Activated naive CD4-positive, alpha-beta T cell treated with anti-CD3 and anti-CD28 coated beads, Interleukin-2, amount 50 U/mL, for 72 hours (primary cell): ENCODE data around the gene PAK3. TPM values are rescaled to one million over a fixed set of nuclear protein-coding genes. Genes with fewer than 3 reads are reported as not detected.
A peak's percentile ranks its signal among the peaks of the same experiment; 100 is the strongest.

Source experiments
- ATAC-seq, 2 donors: fragments of 150-1000 bp; cut with Tn5 transposase; 2 replicates each; pipeline ENCODE4 v1.10.0; 2021; ENCODE audit warnings: mild to moderate bottlenecking in 2 of 2, moderate library complexity in 2 of 2
- DNase-seq, 2 donors: peaks; one replicate each; pipeline ENCODE4 v3.0.0; 2021 to 2022; ENCODE audit warnings: low spot score in 2 of 2
- H3K27ac Mint-ChIP-seq, 2 donors: one replicate each; pipeline ENCODE4 v1.8.0; 2022; ENCODE audit warnings: mild to moderate bottlenecking in 2 of 2, mixed read lengths in 2 of 2
- H3K36me3 Mint-ChIP-seq, 2 donors: one replicate each; pipeline ENCODE4 v1.8.0; 2022; ENCODE audit warnings: mixed read lengths in 2 of 2
- H3K9me3 Mint-ChIP-seq, 2 donors: one replicate each; pipeline ENCODE4 v1.8.0; 2022; ENCODE audit warnings: mixed read lengths in 2 of 2
- total RNA-seq, 2 donors: library from RNA; stranded (reverse); gene quantifications; one replicate each; pipeline ENCODE4 v1.2.3, GENCODE V29; 2022

Gene PAK3
- total RNA-seq, 2 donors from 2014 or later: 0.27 to 0.33 TPM

- Mint-ChIP-seq H3K36me3 (no peaks in the 10 kb centered on the region), H3K9me3 (no peaks in the 10 kb centered on the region), H3K27ac (peak overlapping the region; percentile 9 to 49)
- no peak for DNase-seq
- peak; percentile 47 to 58 for ATAC-seq
These were observed 27.1 kb downstream of the PAK3 start for GRCh38 chrX:111123125-111123524.

GRCh38 chrX:111123606-111124179, 27.7 kb downstream of the PAK3 start:
- Mint-ChIP-seq H3K36me3 (no peaks in the 10 kb centered on the region), H3K9me3 (no peaks in the 10 kb centered on the region), H3K27ac (peak overlapping the region in 1 of 2 donors; percentile 49)
- peak; percentile 68 to 83 for ATAC-seq
- DNase-seq: no peak

GRCh38 chrX:111124418-111124817, 28.4 kb downstream of the PAK3 start:
- Mint-ChIP-seq H3K36me3 (no peaks in the 10 kb centered on the region), H3K9me3 (no peaks in the 10 kb centered on the region), H3K27ac (no peak overlapping the region)
- DNase-seq: no peak
- ATAC-seq: peak; percentile 36 to 61

GRCh38 chrX:111127038-111127437, 31.0 kb downstream of the PAK3 start:
- Mint-ChIP-seq H3K36me3 (no peaks in the 10 kb centered on the region), H3K9me3 (no peaks in the 10 kb centered on the region), H3K27ac (no peak overlapping the region)
- ATAC-seq (no peak), DNase-seq (no peak)

GRCh38 chrX:111129921-111130320, 33.9 kb downstream of the PAK3 start:
- DNase-seq (no peak), ATAC-seq (peak in 1 of 2 donors; percentile 34)
- H3K36me3 Mint-ChIP-seq: no peaks in the 10 kb centered on the region
- H3K27ac Mint-ChIP-seq: no peak overlapping the region
- no peaks in the 10 kb centered on the region for H3K9me3 Mint-ChIP-seq

GRCh38 chrX:111131572-111131971, 35.6 kb downstream of the PAK3 start:
- DNase-seq: no peak
- no peak overlapping the region for H3K27ac Mint-ChIP-seq
- no peaks in the 10 kb centered on the region for H3K36me3 Mint-ChIP-seq
- H3K9me3 Mint-ChIP-seq: no peaks in the 10 kb centered on the region
- ATAC-seq: no peak

GRCh38 chrX:111133389-111133788, 37.4 kb downstream of the PAK3 start:
- Mint-ChIP-seq H3K36me3 (no peaks in the 10 kb centered on the region), H3K9me3 (no peaks in the 10 kb centered on the region), H3K27ac (no peak overlapping the region)
- ATAC-seq (peak in 1 of 2 donors; percentile 35), DNase-seq (no peak)

GRCh38 chrX:111145878-111146277, 49.9 kb downstream of the PAK3 start:
- Mint-ChIP-seq H3K36me3 (no peaks in the 10 kb centered on the region), H3K27ac (no peak overlapping the region), H3K9me3 (no peaks in the 10 kb centered on the region)
- ATAC-seq (no peak), DNase-seq (no peak)

GRCh38 chrX:111151764-111152163, 55.8 kb downstream of the PAK3 start:
- Mint-ChIP-seq H3K9me3 (no peaks in the 10 kb centered on the region), H3K36me3 (no peaks in the 10 kb centered on the region), H3K27ac (no peak overlapping the region)
- ATAC-seq (no peak), DNase-seq (no peak)

- no peak for ATAC-seq
These were observed 63.2 kb downstream of the PAK3 start for GRCh38 chrX:111159232-111159631.

GRCh38 chrX:111164728-111165127, 68.7 kb downstream of the PAK3 start:
- no peaks in the 10 kb centered on the region for H3K36me3 Mint-ChIP-seq
- DNase-seq (no peak), ATAC-seq (no peak)
- H3K9me3 Mint-ChIP-seq: no peaks in the 10 kb centered on the region
- H3K27ac Mint-ChIP-seq: no peak overlapping the region

More at GRCh38 chrX:111159232-111159631, 63.2 kb downstream of the PAK3 start:
- Mint-ChIP-seq H3K36me3 (no peaks in the 10 kb centered on the region), H3K27ac (no peak overlapping the region), H3K9me3 (no peaks in the 10 kb centered on the region)
- DNase-seq: no peak

- no peak overlapping the region for H3K27ac Mint-ChIP-seq
- no peaks in the 10 kb centered on the region for H3K36me3 Mint-ChIP-seq
- ATAC-seq (no peak), DNase-seq (no peak)
- no peaks in the 10 kb centered on the region for H3K9me3 Mint-ChIP-seq
These were observed 69.9 kb downstream of the PAK3 start for GRCh38 chrX:111165902-111166301.

GRCh38 chrX:111167334-111167733, 71.3 kb downstream of the PAK3 start:
- DNase-seq: no peak
- H3K9me3 Mint-ChIP-seq: no peaks in the 10 kb centered on the region
- H3K27ac Mint-ChIP-seq: no peak overlapping the region
- H3K36me3 Mint-ChIP-seq: no peaks in the 10 kb centered on the region
- no peak for ATAC-seq

- DNase-seq (no peak), ATAC-seq (no peak)
- H3K36me3 Mint-ChIP-seq: no peaks in the 10 kb centered on the region
- H3K27ac Mint-ChIP-seq: no peak overlapping the region
- H3K9me3 Mint-ChIP-seq: no peaks in the 10 kb centered on the region
These were observed 72.3 kb downstream of the PAK3 start for GRCh38 chrX:111168314-111168713.

GRCh38 chrX:111169141-111169540, 73.2 kb downstream of the PAK3 start:
- H3K27ac Mint-ChIP-seq: no peak overlapping the region
- ATAC-seq (no peak), DNase-seq (no peak)
- no peaks in the 10 kb centered on the region for H3K9me3 Mint-ChIP-seq
- no peaks in the 10 kb centered on the region for H3K36me3 Mint-ChIP-seq

- ATAC-seq: peak; percentile 59 to 82
- Mint-ChIP-seq H3K27ac (no peak overlapping the region), H3K9me3 (no peaks in the 10 kb centered on the region), H3K36me3 (no peaks in the 10 kb centered on the region)
- peak in 1 of 2 donors; percentile 2 for DNase-seq
These were observed 74.0 kb downstream of the PAK3 start for GRCh38 chrX:111170017-111170416.

- no peak overlapping the region for H3K27ac Mint-ChIP-seq
- no peaks in the 10 kb centered on the region for H3K36me3 Mint-ChIP-seq
- DNase-seq (no peak), ATAC-seq (no peak)
- H3K9me3 Mint-ChIP-seq: no peaks in the 10 kb centered on the region
These were observed 84.8 kb downstream of the PAK3 start for GRCh38 chrX:111180750-111181240.

GRCh38 chrX:111181951-111182350, 86.0 kb downstream of the PAK3 start:
- no peak overlapping the region for H3K27ac Mint-ChIP-seq
- DNase-seq: no peak
- H3K36me3 Mint-ChIP-seq: no peaks in the 10 kb centered on the region
- H3K9me3 Mint-ChIP-seq: no peaks in the 10 kb centered on the region
- ATAC-seq: no peak
